WERI-Rb-1 (cell line): ENCODE data around the gene ZNF407.

Experiments used
- DNase-seq: peaks from one replicate; pipeline ENCODE4 v3.0.0-alpha.2; 2020
- H3K27ac ChIP-seq: fragments of 250-450 bp; sonication (Bioruptor Pico); 2 replicates; pipeline ENCODE4 v1.5.1; 2020; ENCODE audit warnings: mild to moderate bottlenecking, moderate library complexity
- H3K27me3 ChIP-seq: fragments of 250-450 bp; sonication (Bioruptor Pico); 2 replicates; pipeline ENCODE4 v1.5.1; 2021; ENCODE audit warnings: mild to moderate bottlenecking, low read depth, moderate library complexity; ENCODE audit not compliant: insufficient read depth, severe bottlenecking
- H3K36me3 ChIP-seq: fragments of 250-450 bp; sonication (Bioruptor Pico); 2 replicates; pipeline ENCODE4 v1.5.1; 2020; ENCODE audit warnings: mild to moderate bottlenecking, moderate library complexity
- H3K4me3 ChIP-seq: 2 replicates; pipeline ENCODE4 v1.5.1; 2011; ENCODE audit warnings: low read depth, mild to moderate bottlenecking, control low read depth, low read length
- H3K9me3 ChIP-seq: fragments of 250-450 bp; sonication (Bioruptor Pico); 2 replicates; pipeline ENCODE4 v1.5.1; 2021; ENCODE audit warnings: mild to moderate bottlenecking, moderate library complexity; ENCODE audit not compliant: severe bottlenecking
- CTCF ChIP-seq: IDR thresholded peaks from 2 replicates; pipeline ENCODE4 v1.5.1; 2011; ENCODE audit warnings: low read depth, mild to moderate bottlenecking, control low read depth, inconsistent platforms, low read length

Gene ZNF407

GRCh38 chr18:74694436-74694835, 96.8 kb downstream of the ZNF407 start:
- Histone ChIP-seq H3K27me3 (no peaks in the 10 kb centered on the region), H3K4me3 (no peak overlapping the region), H3K36me3 (no peaks in the 10 kb centered on the region), H3K27ac (no peak overlapping the region), H3K9me3 (no peaks in the 10 kb centered on the region)
- no peak for TF ChIP-seq CTCF
- no peak for DNase-seq

- no peak for TF ChIP-seq CTCF
- H3K27me3 ChIP-seq: no peaks in the 10 kb centered on the region
- no peak overlapping the region for H3K27ac ChIP-seq
- H3K9me3 ChIP-seq: no peaks in the 10 kb centered on the region
- H3K4me3 ChIP-seq: no peak overlapping the region
- DNase-seq: no peak
- H3K36me3 ChIP-seq: no peaks in the 10 kb centered on the region
Observed at GRCh38 chr18:74695170-74695569, 97.5 kb downstream of the ZNF407 start.

- DNase-seq: no peak
- no peaks in the 10 kb centered on the region for H3K9me3 ChIP-seq
- no peaks in the 10 kb centered on the region for H3K27me3 ChIP-seq
- no peak overlapping the region for H3K4me3 ChIP-seq
- no peaks in the 10 kb centered on the region for H3K36me3 ChIP-seq
- no peak for TF ChIP-seq CTCF
- H3K27ac ChIP-seq: no peak overlapping the region
Observed at GRCh38 chr18:74698881-74699280, 101.2 kb downstream of the ZNF407 start.

GRCh38 chr18:74699455-74699854, 101.8 kb downstream of the ZNF407 start:
- no peaks in the 10 kb centered on the region for H3K36me3 ChIP-seq
- H3K4me3 ChIP-seq: no peak overlapping the region
- H3K9me3 ChIP-seq: no peaks in the 10 kb centered on the region
- H3K27me3 ChIP-seq: no peaks in the 10 kb centered on the region
- H3K27ac ChIP-seq: no peak overlapping the region
- no peak for TF ChIP-seq CTCF
- no peak for DNase-seq

GRCh38 chr18:74702950-74703349, 105.3 kb downstream of the ZNF407 start:
- DNase-seq: no peak
- no peak for TF ChIP-seq CTCF
- no peak overlapping the region for H3K27ac ChIP-seq
- no peaks in the 10 kb centered on the region for H3K9me3 ChIP-seq
- no peaks in the 10 kb centered on the region for H3K27me3 ChIP-seq
- no peak overlapping the region for H3K4me3 ChIP-seq
- no peaks in the 10 kb centered on the region for H3K36me3 ChIP-seq

GRCh38 chr18:74708169-74708568, 110.5 kb downstream of the ZNF407 start:
- Histone ChIP-seq H3K9me3 (no peaks in the 10 kb centered on the region), H3K27me3 (no peaks in the 10 kb centered on the region), H3K4me3 (no peak overlapping the region), H3K27ac (no peak overlapping the region), H3K36me3 (no peaks in the 10 kb centered on the region)
- no peak for TF ChIP-seq CTCF
- DNase-seq: no peak
